ENCODE data around the gene NTRK2.

Gene NTRK2

DNA sequence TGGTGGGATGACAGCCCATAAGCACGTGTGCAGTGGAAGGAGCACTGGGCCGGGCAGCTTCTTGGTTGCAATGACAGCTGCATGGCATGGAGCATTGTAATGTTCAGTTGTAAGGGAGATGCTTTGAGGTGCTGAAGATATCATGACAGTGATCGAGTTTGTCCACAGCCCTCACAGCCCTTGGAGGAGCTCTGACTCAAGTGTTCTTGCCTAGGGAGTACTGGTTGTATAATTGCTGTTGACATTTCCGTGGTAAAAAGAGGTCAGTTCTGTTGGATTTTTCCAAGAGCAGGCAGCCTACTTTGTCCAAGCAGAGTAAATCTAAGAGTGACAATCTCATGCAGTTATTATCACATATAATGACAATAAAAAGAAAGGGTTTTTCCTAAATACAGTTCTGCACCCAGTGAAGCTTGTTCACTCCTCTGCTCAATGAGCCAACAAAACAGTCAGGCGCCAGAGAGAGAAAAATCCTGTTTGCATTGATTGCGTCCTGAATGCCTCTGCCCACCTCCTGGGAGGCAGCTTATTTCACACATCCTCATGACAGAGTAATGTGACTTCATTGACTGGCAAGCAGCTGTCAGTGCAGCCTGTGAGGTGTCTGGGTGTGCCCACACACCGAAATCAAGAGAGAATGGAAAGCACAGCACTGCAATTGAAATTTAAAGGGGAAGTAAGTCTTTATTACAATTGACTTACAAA is 248.0 kb downstream of the NTRK2 start:
- FAIRE-seq (no peak), DNase-seq (ENCODE audit: extremely low spot score, insufficient read length, low read depth) (no peak)

DNA sequence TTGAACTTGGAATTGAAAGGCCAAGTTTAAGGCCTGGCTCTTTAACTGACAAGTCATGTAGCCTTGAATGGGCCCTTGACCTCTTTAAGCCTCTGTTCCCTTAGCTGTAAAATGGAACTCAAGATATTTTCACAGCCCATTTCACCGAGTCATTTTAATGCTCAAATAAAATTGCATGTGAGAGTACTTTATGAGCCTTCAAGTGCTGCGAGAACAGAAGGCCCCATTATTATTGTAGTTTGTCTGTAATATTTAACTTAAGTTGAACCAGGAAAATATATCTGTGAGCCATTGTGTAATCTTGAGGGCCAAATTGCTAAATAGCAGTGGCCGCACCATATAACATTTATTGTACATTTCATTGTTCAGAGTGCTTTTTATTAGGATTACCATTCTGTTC is 249.9 kb downstream of the NTRK2 start:
- no peak for FAIRE-seq
- DNase-seq (ENCODE audit: extremely low spot score, insufficient read length, low read depth): no peak

DNA sequence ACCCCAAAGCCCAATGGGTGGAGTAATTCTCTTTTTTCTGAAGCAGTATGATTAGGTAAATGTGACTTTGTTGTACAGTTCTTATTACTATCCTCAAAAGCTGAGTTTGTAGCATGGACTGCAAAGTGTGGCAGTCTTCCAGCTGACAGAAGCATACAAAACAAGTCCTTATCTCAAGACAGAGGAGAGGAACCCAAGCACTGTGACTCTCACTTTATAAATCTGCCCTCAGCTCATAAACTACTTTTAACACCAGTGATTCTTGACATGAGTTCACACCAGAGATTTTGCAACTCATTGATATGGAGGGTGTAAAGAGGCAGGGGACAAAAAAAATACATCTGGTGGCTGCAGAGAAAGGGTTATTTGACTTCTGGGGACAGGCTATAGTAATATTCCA is 251.6 kb downstream of the NTRK2 start:
- DNase-seq (ENCODE audit: extremely low spot score, insufficient read length, low read depth) (no peak), FAIRE-seq (no peak)

DNA sequence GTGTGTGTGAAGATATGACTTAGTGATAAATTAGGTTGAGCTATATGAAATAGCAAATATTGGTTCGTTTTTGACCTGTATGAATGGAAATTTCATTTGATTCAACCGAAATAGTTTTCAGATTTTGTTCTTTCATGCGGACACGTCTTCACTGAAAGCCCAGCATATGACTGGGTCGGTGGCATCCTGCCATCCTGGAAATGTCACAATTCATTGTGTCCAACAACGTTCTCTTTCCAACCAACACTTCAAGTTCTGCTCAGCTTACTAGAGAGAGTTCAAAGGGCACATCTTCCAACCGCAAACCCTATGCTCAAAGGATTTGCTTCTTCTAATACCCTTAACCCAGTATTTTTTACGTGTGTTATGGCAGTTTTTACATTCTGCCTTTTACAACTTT is 252.5 kb downstream of the NTRK2 start:
- DNase-seq (ENCODE audit: extremely low spot score, insufficient read length, low read depth) (no peak), FAIRE-seq (no peak)

DNA sequence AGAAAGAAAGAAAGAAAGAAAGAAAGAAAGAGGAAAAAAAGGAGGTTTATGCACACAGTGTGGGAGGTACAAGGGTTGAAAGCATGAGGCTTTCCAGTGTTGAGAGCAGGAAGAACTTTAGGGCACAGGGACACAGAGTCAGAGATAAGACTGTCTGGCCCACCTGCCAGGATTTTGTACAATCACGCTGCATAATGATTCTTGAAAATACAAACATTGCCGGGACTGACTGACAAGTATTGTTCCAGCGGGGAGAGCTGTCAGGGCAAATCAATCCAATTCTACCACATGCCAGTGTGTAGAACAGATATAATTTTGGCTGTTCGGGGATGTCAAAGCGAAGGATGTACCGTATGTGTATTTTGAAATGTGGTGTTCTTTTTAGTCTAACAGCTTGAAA is 254.7 kb downstream of the NTRK2 start:
- FAIRE-seq (no peak), DNase-seq (ENCODE audit: extremely low spot score, insufficient read length, low read depth) (no peak)

DNA sequence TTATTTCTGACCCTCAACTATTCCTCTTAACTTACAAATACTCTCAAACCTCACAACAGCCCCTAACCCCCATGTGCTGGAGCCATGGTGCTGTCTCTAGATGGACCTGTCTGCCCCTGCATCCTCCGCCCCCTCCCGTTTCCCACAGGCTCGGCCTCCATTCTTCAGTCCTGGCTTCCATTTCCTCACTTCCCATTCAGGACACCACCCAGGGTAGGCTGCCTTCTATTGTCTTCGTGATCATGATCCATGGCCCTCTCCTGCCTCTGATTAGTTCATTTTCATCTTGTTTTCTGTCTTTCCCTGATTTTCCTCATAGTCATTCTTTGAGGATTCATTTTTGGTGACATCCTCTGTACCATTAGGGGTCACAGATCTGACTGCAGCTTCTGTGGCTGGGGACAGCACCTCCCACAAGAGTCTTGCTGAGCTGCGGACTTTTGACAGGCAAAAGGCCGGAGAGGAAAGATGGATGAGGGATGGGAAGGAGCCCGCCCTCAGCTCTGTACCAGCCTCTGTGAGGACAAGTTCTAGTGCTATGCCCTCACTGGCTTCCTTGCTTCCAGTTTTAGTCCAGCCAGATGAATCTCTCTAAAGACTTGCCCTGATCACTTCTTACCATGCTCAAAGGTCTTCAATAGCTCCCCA is 255.8 kb downstream of the NTRK2 start:
- FAIRE-seq: no peak
- DNase-seq (ENCODE audit: extremely low spot score, insufficient read length, low read depth): no peak

DNA sequence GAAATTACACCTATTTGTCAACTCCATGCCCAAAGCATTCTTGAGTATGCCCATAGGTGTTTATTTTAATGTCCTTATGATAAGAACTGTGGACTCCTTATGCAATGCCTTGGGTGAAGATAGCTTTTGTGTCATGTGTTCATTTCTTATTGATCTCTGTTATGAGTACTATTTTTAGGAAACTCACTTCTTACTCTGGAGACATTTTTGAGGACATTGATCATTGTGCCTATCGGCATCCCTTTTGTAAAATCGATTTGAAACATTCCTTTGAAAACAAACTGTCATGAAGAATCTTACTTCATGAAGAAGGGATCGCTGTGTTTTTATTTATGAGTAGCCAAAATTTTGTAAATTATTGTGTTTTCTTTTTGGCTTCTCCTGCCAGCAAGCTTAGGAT is 257.3 kb downstream of the NTRK2 start:
- FAIRE-seq (no peak), DNase-seq (ENCODE audit: extremely low spot score, insufficient read length, low read depth) (no peak)

DNA sequence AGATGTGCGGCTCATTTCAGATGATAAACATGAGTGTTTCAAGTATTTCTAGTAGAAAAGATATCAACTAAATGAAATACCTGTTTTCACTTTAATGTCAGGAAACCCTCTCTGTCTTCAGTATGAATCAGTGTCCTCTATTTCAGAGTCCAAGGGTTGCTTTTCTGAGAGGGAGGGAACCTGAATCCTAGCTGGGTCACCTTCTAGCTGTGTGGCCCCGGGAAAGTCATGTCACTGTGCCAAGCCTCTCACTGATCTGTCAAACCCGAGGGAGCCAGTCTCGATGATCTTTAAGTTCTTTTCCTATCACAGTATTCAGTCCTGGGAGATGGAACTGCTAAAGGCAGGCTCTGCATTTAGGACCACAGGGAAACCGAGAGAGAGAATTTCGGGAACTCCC is 258.9 kb downstream of the NTRK2 start:
- DNase-seq (ENCODE audit: extremely low spot score, insufficient read length, low read depth): no peak
- FAIRE-seq: no peak

DNA sequence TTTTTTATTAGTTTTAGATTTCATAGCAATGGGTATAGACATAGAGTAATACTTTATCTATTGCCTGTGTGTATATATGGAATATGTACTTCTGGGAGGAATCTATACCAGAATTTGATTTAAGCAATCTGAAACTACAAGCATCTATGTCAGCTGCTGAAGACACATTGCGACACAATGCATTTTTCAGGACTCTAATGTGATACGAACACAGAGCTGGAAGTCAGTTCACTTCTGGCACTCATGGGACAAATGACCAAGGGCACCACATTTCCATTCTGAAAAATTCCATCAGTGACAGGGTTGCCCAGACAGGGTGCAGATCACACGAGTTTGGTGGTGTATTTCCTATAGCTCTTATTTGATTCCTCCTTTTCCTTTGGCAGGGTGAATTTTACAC is 259.5 kb downstream of the NTRK2 start:
- no peak for FAIRE-seq

DNA sequence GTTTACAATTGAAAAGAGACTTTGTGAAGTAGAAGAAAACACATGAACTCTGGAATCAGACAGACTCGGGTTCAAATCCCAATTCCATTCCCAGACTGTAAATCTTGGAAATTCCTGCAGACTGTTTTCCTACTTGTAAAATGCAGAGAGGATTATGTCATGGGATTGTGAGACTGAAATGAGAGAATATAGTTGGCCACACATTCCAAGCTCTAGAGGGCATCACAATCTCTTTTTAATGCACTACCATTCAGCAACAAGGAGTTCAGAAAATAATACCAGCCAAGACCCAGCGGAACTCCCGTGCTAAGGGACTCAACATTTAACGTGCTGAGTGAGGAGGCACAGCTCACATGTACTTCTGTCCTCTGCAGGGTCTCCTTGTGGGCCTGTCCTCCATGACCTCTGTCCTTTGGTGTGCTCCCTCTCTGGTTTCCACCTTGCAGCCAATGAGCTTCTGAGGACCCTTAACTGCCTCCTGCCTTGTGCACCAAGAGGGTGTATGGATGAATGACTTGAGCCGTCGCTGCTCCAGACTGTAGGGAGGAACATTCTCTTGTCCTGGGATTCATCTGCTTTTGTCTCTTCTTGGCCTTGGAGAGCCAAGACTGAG is 263.5 kb downstream of the NTRK2 start:
- FAIRE-seq: no peak

More for the DNA sequence above, 259.5 kb downstream of the NTRK2 start:
- DNase-seq (ENCODE audit: extremely low spot score, insufficient read length, low read depth): no peak

DNA sequence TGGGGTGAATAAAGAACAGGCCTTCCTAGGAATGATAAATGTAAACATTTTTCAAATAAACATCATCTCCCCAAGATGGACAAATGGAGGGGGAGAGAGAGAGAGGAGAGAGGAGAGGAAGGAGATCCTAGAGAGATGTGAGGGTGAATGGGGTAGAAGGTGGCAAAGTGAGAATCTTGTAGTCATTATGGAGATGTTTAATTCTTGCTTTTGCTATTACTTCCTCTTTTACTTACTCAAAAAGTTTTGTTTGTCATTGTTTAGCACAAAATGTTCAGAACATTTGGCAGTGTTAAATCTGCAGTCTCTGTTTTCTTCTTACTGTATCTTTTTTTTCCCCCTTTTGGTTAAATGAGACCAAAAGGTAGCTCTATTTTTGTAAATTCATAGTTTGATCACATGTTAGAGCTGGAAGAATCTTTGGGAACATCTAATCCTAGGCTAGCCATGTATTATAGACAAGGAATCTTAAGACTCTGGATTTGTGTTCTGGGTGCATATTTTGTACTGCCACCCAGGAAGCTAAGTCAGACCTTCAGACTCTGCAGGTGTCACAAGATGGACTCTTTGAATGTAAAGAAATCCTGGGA is 266.1 kb downstream of the NTRK2 start:
- DNase-seq (ENCODE audit: extremely low spot score, insufficient read length, low read depth) (no peak), FAIRE-seq (no peak)

More for the DNA sequence above, 263.5 kb downstream of the NTRK2 start:
- no peak for DNase-seq (ENCODE audit: extremely low spot score, insufficient read length, low read depth)

DNA sequence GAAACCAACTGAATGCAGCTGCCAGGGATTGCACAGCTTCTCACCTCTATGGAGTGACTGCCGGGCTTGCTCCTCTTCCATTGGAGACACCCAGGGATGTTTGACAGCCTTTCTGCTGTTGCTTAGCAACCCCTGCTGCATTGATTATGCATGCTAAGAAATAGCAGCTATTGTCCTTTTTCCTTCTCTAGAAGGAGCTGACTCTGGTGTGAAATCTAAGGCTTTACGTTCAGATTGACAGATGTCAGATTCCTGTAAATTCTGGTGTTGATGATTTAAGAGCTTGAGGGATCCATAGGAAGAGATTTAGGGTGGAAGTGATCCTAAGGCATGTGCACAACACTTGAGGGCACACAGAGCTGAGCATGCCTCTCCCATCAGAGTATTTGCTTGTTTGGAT is 267.7 kb downstream of the NTRK2 start:
- FAIRE-seq (no peak), DNase-seq (ENCODE audit: extremely low spot score, insufficient read length, low read depth) (no peak)

DNA sequence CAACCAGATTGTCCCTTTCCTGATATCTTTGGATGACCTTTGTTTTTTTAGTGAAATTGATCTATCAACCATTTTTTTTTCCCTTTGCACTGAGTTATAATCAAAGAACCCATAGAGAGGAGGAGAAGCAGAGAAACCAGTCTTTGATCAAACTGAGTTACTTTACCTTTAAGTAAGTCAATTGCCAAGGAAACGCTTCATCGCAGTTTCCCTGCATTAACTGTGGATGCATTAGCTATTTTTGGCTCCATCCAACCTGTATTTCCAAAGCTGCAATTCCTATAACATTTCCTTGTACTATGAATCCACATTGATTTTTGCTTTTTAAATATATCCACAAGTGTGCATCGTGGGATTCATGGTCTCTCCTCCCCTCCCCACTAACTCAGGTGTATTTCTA is 268.1 kb downstream of the NTRK2 start:
- DNase-seq (ENCODE audit: extremely low spot score, insufficient read length, low read depth) (no peak), FAIRE-seq (no peak)

DNA sequence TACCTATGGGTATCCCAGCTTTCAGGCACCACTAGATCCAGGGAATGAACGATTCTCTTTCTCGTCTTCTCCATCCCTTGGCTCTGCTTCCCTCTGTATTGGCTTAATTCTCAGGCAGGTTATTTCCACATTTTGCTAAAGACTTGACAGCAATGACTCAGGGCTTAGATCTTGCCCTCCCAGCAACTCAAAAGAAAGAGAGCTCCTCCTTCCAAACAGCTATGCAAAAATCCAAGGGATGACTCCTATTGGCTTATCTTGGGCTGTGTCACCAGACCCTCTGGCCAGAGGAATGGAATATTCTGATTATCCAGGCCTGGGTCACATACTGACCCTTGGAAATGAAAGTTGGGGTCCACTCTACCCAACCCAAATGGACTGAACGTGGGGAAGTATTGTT is 270.2 kb downstream of the NTRK2 start:
- FAIRE-seq (no peak), DNase-seq (ENCODE audit: extremely low spot score, insufficient read length, low read depth) (no peak)

DNA sequence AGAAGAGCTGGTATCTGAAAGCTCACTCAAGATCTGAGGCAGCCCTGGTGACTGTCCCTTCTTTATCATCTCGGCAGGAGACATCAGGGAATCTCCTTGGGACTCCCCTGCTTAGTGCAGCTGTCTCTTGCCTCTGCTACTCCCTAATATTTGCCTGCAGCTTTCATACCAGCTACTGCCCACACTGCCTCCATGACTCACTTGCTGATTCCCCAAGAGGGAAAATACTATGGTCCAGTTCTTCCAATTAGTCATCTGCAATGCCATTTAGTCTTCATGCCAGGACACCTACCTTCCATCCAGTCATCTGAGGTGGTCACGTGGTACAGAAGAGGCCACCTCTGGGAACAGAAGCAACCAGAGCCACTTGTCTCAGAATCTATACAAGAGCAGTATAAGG is 270.8 kb downstream of the NTRK2 start:
- FAIRE-seq: no peak

DNA sequence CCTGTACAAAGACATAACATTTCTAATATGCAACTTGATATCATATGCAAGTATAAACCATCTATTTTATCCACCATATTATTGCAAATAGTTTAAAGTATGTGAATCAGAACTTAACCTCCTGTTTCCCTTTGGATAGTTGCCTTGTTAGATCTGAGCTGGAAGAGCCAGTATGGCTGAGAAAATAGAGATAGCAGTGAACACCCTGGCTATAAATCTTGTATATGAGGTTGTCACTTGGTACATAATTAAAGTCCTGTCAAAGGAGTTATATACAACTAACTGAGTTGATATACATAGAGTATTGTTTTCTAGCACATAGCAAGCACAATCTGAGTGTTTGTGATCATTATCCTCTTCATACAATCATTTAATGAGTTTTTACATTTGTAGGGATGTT is 272.3 kb downstream of the NTRK2 start:
- FAIRE-seq (no peak), DNase-seq (ENCODE audit: extremely low spot score, insufficient read length, low read depth) (no peak)

More for the DNA sequence above, 270.8 kb downstream of the NTRK2 start:
- no peak for DNase-seq (ENCODE audit: extremely low spot score, insufficient read length, low read depth)

DNA sequence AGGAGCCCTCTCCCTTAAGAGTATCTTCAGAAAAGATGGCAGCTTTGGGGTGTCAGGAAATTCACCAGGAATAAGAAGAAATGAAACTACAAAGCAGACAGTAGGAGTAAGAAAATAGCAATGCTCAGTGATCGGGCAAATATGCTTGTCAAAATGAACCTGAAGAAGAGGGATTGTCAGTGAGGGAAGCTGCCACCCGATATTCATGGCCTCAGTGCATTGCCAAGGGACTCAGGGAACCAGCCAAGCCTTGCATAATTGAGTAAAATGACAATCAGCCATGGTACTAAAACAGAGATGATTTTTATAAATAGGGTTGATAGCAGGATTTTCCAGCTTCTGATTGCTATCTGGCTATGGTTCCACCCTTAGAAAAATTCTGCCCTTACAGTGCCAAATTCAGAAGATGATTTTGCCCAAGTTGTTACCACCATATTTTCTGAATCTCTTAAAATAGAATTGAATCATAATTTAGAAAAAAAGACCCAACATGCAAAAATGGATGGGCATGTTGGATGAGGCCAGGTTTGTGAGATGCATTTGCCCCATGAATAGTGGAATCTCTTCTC is 274.0 kb downstream of the NTRK2 start:
- DNase-seq (ENCODE audit: extremely low spot score, insufficient read length, low read depth): no peak
- no peak for FAIRE-seq

DNA sequence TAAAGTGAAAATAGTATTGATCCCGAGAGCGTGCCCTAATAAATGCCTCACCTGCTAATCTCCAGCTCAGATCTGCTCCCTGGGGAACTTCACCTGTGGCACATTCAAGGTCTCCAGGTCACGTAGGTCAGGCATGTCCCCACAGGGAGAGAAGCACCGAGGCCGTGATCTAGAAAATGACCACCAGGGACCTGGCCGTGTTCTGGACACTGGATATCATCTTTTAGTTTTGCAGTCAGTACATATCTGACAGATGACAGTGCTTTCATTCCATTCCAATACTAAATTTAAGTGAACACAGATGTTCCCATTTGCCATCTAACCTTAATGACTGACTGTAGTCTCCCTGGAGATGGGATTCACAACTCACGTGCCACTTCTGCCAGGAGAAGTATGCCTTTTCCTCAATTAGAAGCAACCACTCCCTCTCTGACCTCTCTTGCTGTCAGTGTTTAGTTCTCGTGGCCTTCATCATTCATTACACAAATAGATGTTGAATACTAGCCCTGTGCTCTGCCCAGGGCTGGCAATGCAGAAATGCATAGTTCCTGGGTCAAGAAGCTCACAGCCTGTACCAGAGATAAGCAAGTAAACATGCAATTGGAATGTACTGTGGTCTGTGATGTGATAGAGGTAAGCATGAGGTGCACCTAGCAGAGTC is 276.5 kb downstream of the NTRK2 start:
- no peak for DNase-seq (ENCODE audit: extremely low spot score, insufficient read length, low read depth)
- no peak for FAIRE-seq

DNA sequence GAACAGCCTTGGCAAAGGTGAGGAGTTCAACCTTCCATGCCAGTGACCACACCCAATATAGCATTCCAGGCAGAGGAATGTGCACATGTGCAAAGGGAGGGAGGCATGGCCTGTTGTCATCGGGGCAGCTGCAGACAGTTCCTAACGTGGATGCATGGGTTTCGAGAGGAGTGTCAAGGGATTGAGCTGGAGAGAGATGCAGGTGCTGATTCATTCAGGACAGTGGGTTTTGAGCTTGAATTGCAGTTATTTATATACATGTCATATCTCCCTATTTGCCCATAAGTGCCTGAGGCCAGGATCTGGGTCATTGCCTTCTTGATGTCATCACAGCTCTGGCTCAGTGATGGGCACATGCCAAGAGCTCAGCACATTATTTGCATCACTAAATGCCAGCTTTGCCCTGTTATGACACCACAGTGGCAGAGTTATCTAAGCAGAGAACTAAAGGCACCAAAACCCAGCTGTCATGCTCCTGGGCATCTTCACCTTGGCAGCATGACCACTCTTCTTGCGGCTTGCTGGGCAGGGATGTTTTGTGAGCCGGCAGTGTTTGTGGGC is 278.0 kb downstream of the NTRK2 start:
- FAIRE-seq (no peak), DNase-seq (ENCODE audit: extremely low spot score, insufficient read length, low read depth) (no peak)

DNA sequence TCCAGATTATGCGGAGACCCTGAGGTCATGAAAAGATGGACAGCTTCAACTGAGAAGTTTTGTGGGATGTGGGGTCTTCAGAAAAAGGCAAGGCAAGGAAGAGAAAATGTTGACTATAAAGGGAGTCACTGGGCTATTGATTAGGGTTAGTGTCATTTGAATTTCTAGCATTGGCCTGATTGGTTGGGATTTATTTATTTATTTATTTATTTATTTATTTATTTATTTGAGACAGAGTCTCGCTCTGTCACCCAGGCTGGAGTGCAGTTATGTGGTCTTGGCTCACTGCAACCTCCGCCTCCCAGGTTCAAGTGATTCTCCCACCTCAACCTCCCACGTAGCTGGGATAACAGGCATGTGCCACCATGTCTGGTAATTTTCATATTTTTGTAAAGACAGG is 279.7 kb downstream of the NTRK2 start:
- DNase-seq (ENCODE audit: extremely low spot score, insufficient read length, low read depth) (no peak), FAIRE-seq (no peak)
